Duodenal mucosa (tissue), 2 donors: ENCODE data around the gene SLC6A11.

Experiments
- H3K27ac ChIP-seq: one replicate; pipeline ENCODE4 v1.7.0; 2013; ENCODE audit warnings: low read depth, low read length
- H3K27me3 ChIP-seq, 2 donors: one replicate each; pipeline ENCODE4 v1.7.0; 2013; ENCODE audit warnings: low read length in 2 of 2, control low read depth in 1 of 2; ENCODE audit not compliant: insufficient read depth in 2 of 2, control insufficient read depth in 1 of 2
- H3K36me3 ChIP-seq, 2 donors: one replicate each; pipeline ENCODE4 v1.7.0; 2013; ENCODE audit warnings: low read length in 2 of 2, control low read depth in 1 of 2; ENCODE audit not compliant: insufficient read depth in 2 of 2, control insufficient read depth in 1 of 2
- H3K4me1 ChIP-seq, 2 donors: one replicate each; pipeline ENCODE4 v1.7.0; 2013; ENCODE audit warnings: low read length in 2 of 2, control low read depth in 1 of 2; ENCODE audit not compliant: insufficient read depth in 2 of 2, control insufficient read depth in 1 of 2
- H3K4me3 ChIP-seq, 2 donors: one replicate each; pipeline ENCODE4 v1.7.0; 2013; ENCODE audit warnings: low read length in 2 of 2, low read depth in 1 of 2
- H3K9ac ChIP-seq, 2 donors: one replicate each; pipeline ENCODE4 v1.7.0; 2013; ENCODE audit warnings: low read length in 2 of 2, low read depth in 1 of 2
- H3K9me3 ChIP-seq, 2 donors: one replicate each; pipeline ENCODE4 v1.7.0; 2013; ENCODE audit warnings: low read length in 2 of 2, control low read depth in 1 of 2; ENCODE audit not compliant: control insufficient read depth in 1 of 2

Gene SLC6A11

GRCh38 chr3:10974131-10974530 lies 158.1 kb downstream of the SLC6A11 start:
- H3K27me3 ChIP-seq: peaks cover 7 to 8% of the 10 kb centered on the region in 2 donors
- H3K27ac ChIP-seq: no peak overlapping the region
- no peaks in the 10 kb centered on the region for H3K36me3 ChIP-seq
- no peak overlapping the region for H3K4me3 ChIP-seq
- H3K9ac ChIP-seq: no peak overlapping the region
- no peaks in the 10 kb centered on the region for H3K4me1 ChIP-seq
- H3K9me3 ChIP-seq: no peaks in the 10 kb centered on the region

- no peak overlapping the region for H3K4me3 ChIP-seq
- H3K4me1 ChIP-seq: no peaks in the 10 kb centered on the region
- no peaks in the 10 kb centered on the region for H3K36me3 ChIP-seq
- H3K27ac ChIP-seq: no peak overlapping the region
- H3K27me3 ChIP-seq: peaks cover 7 to 8% of the 10 kb centered on the region in 2 donors
- no peak overlapping the region for H3K9ac ChIP-seq
- no peaks in the 10 kb centered on the region for H3K9me3 ChIP-seq
Observed at GRCh38 chr3:10974746-10975375, 158.8 kb downstream of the SLC6A11 start.

GRCh38 chr3:10975695-10976234 lies 159.7 kb downstream of the SLC6A11 start:
- Histone ChIP-seq H3K9ac (no peak overlapping the region), H3K4me3 (no peak overlapping the region), H3K27me3 (peaks cover 7 to 8% of the 10 kb centered on the region in 2 donors), H3K27ac (no peak overlapping the region), H3K4me1 (no peaks in the 10 kb centered on the region), H3K36me3 (no peaks in the 10 kb centered on the region), H3K9me3 (no peaks in the 10 kb centered on the region)

- Histone ChIP-seq H3K9me3 (no peaks in the 10 kb centered on the region), H3K4me1 (no peaks in the 10 kb centered on the region), H3K9ac (no peak overlapping the region), H3K27me3 (peaks cover 4 to 7% of the 10 kb centered on the region in 2 donors), H3K27ac (no peak overlapping the region), H3K4me3 (no peak overlapping the region), H3K36me3 (no peaks in the 10 kb centered on the region)
Observed at GRCh38 chr3:10976770-10977169, 160.7 kb downstream of the SLC6A11 start.

- H3K9me3 ChIP-seq: no peaks in the 10 kb centered on the region
Observed at GRCh38 chr3:10977892-10978510, 162.0 kb downstream of the SLC6A11 start.

GRCh38 chr3:10978956-10979355 lies 162.9 kb downstream of the SLC6A11 start:
- Histone ChIP-seq H3K27ac (no peak overlapping the region), H3K9me3 (no peaks in the 10 kb centered on the region), H3K36me3 (no peaks in the 10 kb centered on the region), H3K9ac (no peak overlapping the region), H3K4me3 (no peak overlapping the region), H3K27me3 (peaks cover 0 to 4% of the 10 kb centered on the region in 2 donors), H3K4me1 (no peaks in the 10 kb centered on the region)

More at GRCh38 chr3:10977892-10978510, 162.0 kb downstream of the SLC6A11 start:
- Histone ChIP-seq H3K4me3 (no peak overlapping the region), H3K36me3 (no peaks in the 10 kb centered on the region), H3K27me3 (peaks cover 0 to 4% of the 10 kb centered on the region in 2 donors), H3K27ac (no peak overlapping the region), H3K4me1 (no peaks in the 10 kb centered on the region), H3K9ac (no peak overlapping the region)

GRCh38 chr3:10980312-10980711 lies 164.3 kb downstream of the SLC6A11 start:
- Histone ChIP-seq H3K9me3 (no peaks in the 10 kb centered on the region), H3K27me3 (peaks cover 0 to 4% of the 10 kb centered on the region in 2 donors), H3K36me3 (no peaks in the 10 kb centered on the region), H3K27ac (no peak overlapping the region), H3K9ac (no peak overlapping the region), H3K4me1 (no peaks in the 10 kb centered on the region), H3K4me3 (no peak overlapping the region)

GRCh38 chr3:10981031-10981430 lies 165.0 kb downstream of the SLC6A11 start:
- H3K36me3 ChIP-seq: no peaks in the 10 kb centered on the region
- H3K4me3 ChIP-seq: no peak overlapping the region
- H3K9me3 ChIP-seq: no peaks in the 10 kb centered on the region
- no peak overlapping the region for H3K27ac ChIP-seq
- H3K27me3 ChIP-seq: peaks cover 0 to 4% of the 10 kb centered on the region in 2 donors
- no peak overlapping the region for H3K9ac ChIP-seq
- H3K4me1 ChIP-seq: no peaks in the 10 kb centered on the region

GRCh38 chr3:10981961-10982360 lies 165.9 kb downstream of the SLC6A11 start:
- H3K4me3 ChIP-seq: no peak overlapping the region
- H3K9me3 ChIP-seq: no peaks in the 10 kb centered on the region
- H3K27me3 ChIP-seq: peaks cover 0 to 4% of the 10 kb centered on the region in 2 donors
- H3K4me1 ChIP-seq: no peaks in the 10 kb centered on the region
- no peaks in the 10 kb centered on the region for H3K36me3 ChIP-seq
- no peak overlapping the region for H3K27ac ChIP-seq
- no peak overlapping the region for H3K9ac ChIP-seq

- H3K9me3 ChIP-seq: no peaks in the 10 kb centered on the region
- H3K4me1 ChIP-seq: no peaks in the 10 kb centered on the region
- no peaks in the 10 kb centered on the region for H3K36me3 ChIP-seq
- H3K27ac ChIP-seq: no peak overlapping the region
- H3K9ac ChIP-seq: no peak overlapping the region
- peaks cover 0 to 4% of the 10 kb centered on the region in 2 donors for H3K27me3 ChIP-seq
- no peak overlapping the region for H3K4me3 ChIP-seq
Observed at GRCh38 chr3:10982782-10983181, 166.8 kb downstream of the SLC6A11 start.
